K562 (cell line): ENCODE measurements around the gene SERTAD1. TPM values are rescaled to one million over a fixed set of nuclear protein-coding genes. Genes with fewer than 3 reads are reported as not detected.

ENCODE experiments used
- AFF1 ChIP-seq, 2 experiments: fragments of 450-650 bp; IDR thresholded peaks; 2 replicates each; pipeline ENCODE4 v1.6.1; 2018; ENCODE audit warnings: mild to moderate bottlenecking in 2 of 2, low read depth in 1 of 2; ENCODE audit not compliant: partially characterized antibody in 2 of 2
- ATF6 ChIP-seq: sonication (generic); formaldehyde crosslinking; IDR thresholded peaks from 2 replicates; pipeline ENCODE4 v1.4.0; 2020; ENCODE audit warnings: mild to moderate bottlenecking, missing genetic modification reagents
- C11orf30 ChIP-seq: fragments of 450-650 bp; IDR thresholded peaks from 2 replicates; pipeline ENCODE4 v1.6.1; 2016; ENCODE audit warnings: low read depth, mild to moderate bottlenecking
- GATAD2B ChIP-seq: fragments of 450-650 bp; IDR thresholded peaks from 2 replicates; pipeline ENCODE4 v1.6.1; 2017; ENCODE audit warnings: mild to moderate bottlenecking, borderline replicate concordance
- SIX5 ChIP-seq, 2 experiments: IDR thresholded peaks; 2 replicates each; pipeline ENCODE4 v1.6.1; 2011; ENCODE audit warnings: low read length in 2 of 2, borderline replicate concordance in 1 of 2, low read depth in 1 of 2, mild to moderate bottlenecking in 1 of 2, moderate library complexity in 1 of 2; ENCODE audit not compliant: insufficient read depth in 1 of 2
- WHSC1 ChIP-seq: IDR thresholded peaks from one replicate; pipeline ENCODE4 v1.6.1; 2012; ENCODE audit warnings: low read length, control low read depth, inconsistent platforms
- YBX1 ChIP-seq: fragments of 450-650 bp; IDR thresholded peaks from 2 replicates; pipeline ENCODE4 v1.7.1; 2016; ENCODE audit warnings: mild to moderate bottlenecking
- ZHX1 ChIP-seq: fragments of 150-350 bp; conservative IDR thresholded peaks from 2 replicates; pipeline ENCODE4 v1.6.1; 2014; ENCODE audit warnings: low read length
- ZNF609 ChIP-seq: sonication (generic); formaldehyde crosslinking; IDR thresholded peaks from 2 replicates; pipeline ENCODE4 v1.8.1; 2023; ENCODE audit warnings: missing genetic modification reagents, mild to moderate bottlenecking, borderline replicate concordance
- polyA plus RNA-seq, 8 experiments: library from polyadenylated mRNA; depleted of rRNA in 4 of 8; stranded (reverse) in 5 of 8; unstranded in 3 of 8; fragments of >200 nt; fragmentation: Nextera tagmentation in 2 of 8; fragmentation: Illumina TruSeq in 1 of 8; extraction: Ambion mirVana in 2 of 8; extraction: Trizol in 1 of 8; gene quantifications; 2 replicates each; pipeline versions ENCODE4 v1.2.1 to v1.2.3, GENCODE V29; 2011 to 2014; ENCODE audit warnings: inconsistent platforms in 1 of 8, missing spikeins in 1 of 8
- total RNA-seq, 7 experiments: library from RNA; depleted of rRNA in 6 of 7; stranded (reverse); fragments of >200 nt in 6 of 7; fragmentation: Illumina TruSeq in 2 of 7; extraction: Trizol in 2 of 7; gene quantifications; 2 replicates each; pipeline versions ENCODE4 v1.2.1 to v1.2.3, GENCODE V29; 2011 to 2021; ENCODE audit warnings: low replicate concordance in 1 of 7

The SERTAD1 gene
- total and polyA plus RNA-seq, 9 of the 15 experiments (the other 6 are each of a cell fraction or from before 2014, with no cell fraction given): 0.15 to 8.7 (median 4.9) TPM

GRCh38 chr19:40425450-40426287 is at the start of gene SERTAD1 (continued):
- TF ChIP-seq WHSC1: no peak
- no peak for TF ChIP-seq YBX1
- TF ChIP-seq AFF1 (IDR thresholded peaks at IDR 0.05; ENCODE audit: low read depth in 1 of 2, partially characterized antibody in 2 of 2): no peak
- TF ChIP-seq ZNF609: no peak
- TF ChIP-seq SIX5 (IDR thresholded peaks at IDR 0.05; ENCODE audit: borderline replicate concordance in 1 of 2, insufficient read depth in 1 of 2, low read depth in 1 of 2, low read length in 2 of 2): no peak
- TF ChIP-seq ATF6 (CRISPR knock-in tag): no peak; the same call in 1 of the 2 replicates
- TF ChIP-seq ZHX1: 0 out of 2 replicates have a peak, but pooled peaks have one; percentile 38
- TF ChIP-seq C11orf30: no peak
- TF ChIP-seq GATAD2B: no peak; the same call in 1 of the 2 replicates
